Upper lobe of left lung (tissue), 6 donors: ENCODE measurements around the gene USP32. TPM values are rescaled to one million over a fixed set of nuclear protein-coding genes. Genes with fewer than 3 reads are reported as not detected.
"Not testable (repeated sequence)": the region's sequence is repeated elsewhere in the genome, so short reads cannot be mapped to it uniquely, and the experiment has no call there.

Source experiments
- ATAC-seq, 2 donors: fragments of 200-7000 bp; cut with Tn5 transposase; one replicate each; pipeline ENCODE4 v1.9.1; 2022; ENCODE audit warnings: mild to moderate bottlenecking in 2 of 2, moderate library complexity in 2 of 2; ENCODE audit not compliant: low FRiP score in 2 of 2
- DNase-seq, 2 donors: peaks; one replicate each; pipeline ENCODE4 v3.0.0-alpha.2; 2019 to 2020
- H3K27ac ChIP-seq, 4 donors: fragments of 200-600 bp; sonication (generic); one replicate each; pipeline ENCODE4 v1.5.1; 2016 to 2019
- H3K27me3 ChIP-seq, 4 donors: fragments of 200-600 bp; sonication (generic); one replicate each; pipeline ENCODE4 v1.5.1; 2017 to 2019
- H3K36me3 ChIP-seq, 4 donors: fragments of 200-600 bp; sonication (generic); one replicate each; pipeline ENCODE4 v1.5.1; 2016 to 2019
- H3K4me1 ChIP-seq, 4 donors: fragments of 200-600 bp; sonication (generic); one replicate each; pipeline ENCODE4 v1.5.1; 2018 to 2019
- H3K4me3 ChIP-seq, 4 donors: fragments of 200-600 bp; sonication (generic); one replicate each; pipeline ENCODE4 v1.5.1; 2017 to 2019; ENCODE audit warnings: mild to moderate bottlenecking in 2 of 4, moderate library complexity in 1 of 4
- H3K9me3 ChIP-seq, 4 donors: fragments of 200-600 bp; sonication (generic); one replicate each; pipeline ENCODE4 v1.5.1; 2018 to 2019
- EP300 ChIP-seq, 4 donors: sonication (generic); formaldehyde crosslinking; IDR thresholded peaks; one replicate each; pipeline ENCODE4 v1.5.1; 2017; ENCODE audit warnings: antibody characterized with exemption in 4 of 4, control low read depth in 2 of 4
- POLR2A ChIP-seq, 4 donors: fragments of 450-650 bp; IDR thresholded peaks; one replicate each; pipeline ENCODE4 v1.5.1; 2016 to 2017; ENCODE audit warnings: antibody characterized with exemption in 4 of 4, mild to moderate bottlenecking in 2 of 4
- POLR2AphosphoS5 ChIP-seq, 2 donors: sonication (generic); formaldehyde crosslinking; IDR thresholded peaks; one replicate each; pipeline ENCODE4 v1.5.1; 2017; ENCODE audit warnings: antibody characterized with exemption in 2 of 2
- WGBS, 2 donors: methylation state at CpG; one replicate each; pipeline ENCODE4 v1.1.5; 2017 to 2018; 5-methylcytosine and 5-hydroxymethylcytosine counted together
- total RNA-seq, 6 donors: library from RNA; depleted of rRNA in 4 of 6; stranded (reverse); fragments of >200 nt in 4 of 6; gene quantifications; one replicate each; pipeline versions ENCODE4 v1.1.0 to v1.2.1, GENCODE V29; 2016 to 2021
- TF ChIP-seq, protein P1 (sequence below), 6 experiments: fragments of 450-650 bp in 4 of 6; fragments of 200-600 bp in 2 of 6; sonication (generic) in 2 of 6; IDR thresholded peaks; one replicate each; pipeline ENCODE4 v1.5.1; 2016 to 2019; ENCODE audit warnings: antibody characterized with exemption in 6 of 6
- donor health status: DM: no; HTN: no; CAD: no; lungs with moderate emphysema.
- donor health status: DM: no; HTN: yes; CAD: no; lungs with severe emphysema.

Gene USP32
- total RNA-seq, 6 donors from 2014 or later: 69.5 to 115 (median 86.3) TPM

DNA sequence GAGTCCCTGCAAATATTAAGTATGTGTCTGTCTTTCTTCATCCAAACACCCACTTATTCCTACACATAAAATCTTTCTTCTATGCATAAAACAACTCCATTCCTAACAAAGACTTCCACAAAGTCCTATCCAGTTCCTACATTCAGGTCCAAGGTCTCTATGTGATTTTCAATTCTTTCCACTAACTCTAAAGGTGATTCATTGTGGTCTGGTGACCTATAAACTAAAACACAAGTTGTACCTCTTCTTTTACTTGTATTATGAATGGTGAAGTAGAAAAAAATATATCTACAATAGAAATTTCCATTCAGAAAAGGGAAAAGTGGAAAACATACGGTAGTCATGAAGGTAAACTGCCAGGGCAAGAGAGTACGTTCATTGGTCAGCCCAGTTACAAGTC lies 56.6 kb downstream of the USP32 start:
- no peaks in the 10 kb centered on the region for H3K27me3 ChIP-seq
- peaks cover 0 to 12% (median 9%) of the 10 kb centered on the region in 4 donors for H3K4me1 ChIP-seq
- H3K4me3 ChIP-seq: no peak overlapping the region
- no peak for DNase-seq
- peaks cover 0 to 3% (median 0%) of the 10 kb centered on the region in 4 donors for H3K36me3 ChIP-seq
- H3K9me3 ChIP-seq: no peaks in the 10 kb centered on the region
- WGBS, 2 donors: 86 to 93% methylated on average over 2 of the region's 2 CpGs
- TF ChIP-seq POLR2A (IDR thresholded peaks at IDR 0.05) (no peak), EP300 (IDR thresholded peaks at IDR 0.05) (no peak), POLR2AphosphoS5 (IDR thresholded peaks at IDR 0.05) (no peak)
- TF ChIP-seq, protein P1, sequence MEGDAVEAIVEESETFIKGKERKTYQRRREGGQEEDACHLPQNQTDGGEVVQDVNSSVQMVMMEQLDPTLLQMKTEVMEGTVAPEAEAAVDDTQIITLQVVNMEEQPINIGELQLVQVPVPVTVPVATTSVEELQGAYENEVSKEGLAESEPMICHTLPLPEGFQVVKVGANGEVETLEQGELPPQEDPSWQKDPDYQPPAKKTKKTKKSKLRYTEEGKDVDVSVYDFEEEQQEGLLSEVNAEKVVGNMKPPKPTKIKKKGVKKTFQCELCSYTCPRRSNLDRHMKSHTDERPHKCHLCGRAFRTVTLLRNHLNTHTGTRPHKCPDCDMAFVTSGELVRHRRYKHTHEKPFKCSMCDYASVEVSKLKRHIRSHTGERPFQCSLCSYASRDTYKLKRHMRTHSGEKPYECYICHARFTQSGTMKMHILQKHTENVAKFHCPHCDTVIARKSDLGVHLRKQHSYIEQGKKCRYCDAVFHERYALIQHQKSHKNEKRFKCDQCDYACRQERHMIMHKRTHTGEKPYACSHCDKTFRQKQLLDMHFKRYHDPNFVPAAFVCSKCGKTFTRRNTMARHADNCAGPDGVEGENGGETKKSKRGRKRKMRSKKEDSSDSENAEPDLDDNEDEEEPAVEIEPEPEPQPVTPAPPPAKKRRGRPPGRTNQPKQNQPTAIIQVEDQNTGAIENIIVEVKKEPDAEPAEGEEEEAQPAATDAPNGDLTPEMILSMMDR (IDR thresholded peaks at IDR 0.05): no peak
- ATAC-seq: no peak
- H3K27ac ChIP-seq: no peak overlapping the region

DNA sequence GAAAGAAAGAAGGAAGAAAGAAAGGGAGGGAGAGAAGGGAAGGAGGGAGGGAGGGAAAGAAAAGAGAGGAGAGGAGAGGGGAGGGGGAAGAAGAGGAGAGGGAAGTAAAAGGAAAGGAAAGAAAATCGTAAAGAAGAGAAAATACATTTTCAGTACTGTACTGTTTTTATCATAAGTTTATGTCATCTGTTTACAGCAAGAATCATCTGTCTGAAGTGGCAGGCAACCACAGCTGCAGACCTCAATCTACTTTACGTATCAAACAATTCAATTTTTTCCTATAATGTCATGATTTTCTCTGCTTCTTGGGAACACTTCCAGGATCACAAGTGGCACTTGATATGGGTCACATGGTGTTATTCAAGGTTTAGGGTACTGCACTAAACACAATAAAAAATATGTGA lies 58.3 kb downstream of the USP32 start:
- DNase-seq (no peak), ATAC-seq (no peak)
- 47 to 54% methylated on average over 2 of the region's 2 CpGs for WGBS, 2 donors
- Histone ChIP-seq H3K27ac (no peak overlapping the region), H3K9me3 (no peaks in the 10 kb centered on the region), H3K4me3 (no peak overlapping the region), H3K27me3 (no peaks in the 10 kb centered on the region), H3K36me3 (peaks cover 0 to 6% (median 0%) of the 10 kb centered on the region in 4 donors), H3K4me1 (peaks cover 0 to 12% (median 9%) of the 10 kb centered on the region in 4 donors)
- TF ChIP-seq EP300 (IDR thresholded peaks at IDR 0.05): no peak
- TF ChIP-seq, protein P1 (IDR thresholded peaks at IDR 0.05): no peak
- no peak for TF ChIP-seq POLR2AphosphoS5 (IDR thresholded peaks at IDR 0.05)
- TF ChIP-seq POLR2A (IDR thresholded peaks at IDR 0.05): no peak

DNA sequence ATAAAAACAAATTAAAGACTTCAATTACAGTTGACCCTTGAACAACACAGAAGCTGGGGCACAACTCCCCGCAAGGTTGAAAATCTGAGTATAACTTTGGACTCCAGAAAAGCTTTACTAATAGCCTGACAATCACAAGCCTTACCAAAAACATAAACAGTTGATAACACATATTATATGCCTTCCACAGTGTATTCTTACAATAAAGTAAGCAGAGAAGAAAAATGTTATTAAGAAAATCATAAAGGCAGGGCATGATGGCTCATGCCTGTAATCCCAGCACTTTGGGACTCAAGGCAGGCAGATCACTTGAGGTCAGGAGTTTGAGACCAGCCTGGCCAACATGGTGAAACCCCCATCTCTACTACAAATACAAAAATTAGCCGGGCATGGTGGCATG lies 58.9 kb downstream of the USP32 start:
- 78 to 84% methylated on average over 2 of the region's 2 CpGs for WGBS, 2 donors
- ATAC-seq: not testable (repeated sequence)

DNA sequence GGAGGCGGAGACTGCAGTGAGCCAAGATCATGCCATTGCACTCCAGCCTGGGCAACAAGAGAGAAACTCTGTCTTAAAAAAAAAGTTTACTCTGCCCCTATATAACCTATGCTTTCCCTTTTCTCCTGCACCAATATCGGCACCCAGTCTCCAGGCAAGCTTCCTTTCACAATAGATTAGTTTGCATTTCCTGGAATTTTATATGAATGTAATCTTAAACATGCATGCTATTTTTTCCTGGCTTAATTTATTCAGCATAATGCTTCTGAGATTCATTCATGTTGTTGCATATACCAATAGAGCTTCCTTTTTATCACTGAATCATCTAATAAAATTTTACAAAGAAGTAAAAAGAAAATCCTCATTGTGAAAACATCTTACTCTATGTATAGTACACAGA lies 59.4 kb downstream of the USP32 start:
- H3K27me3 ChIP-seq: no peaks in the 10 kb centered on the region
- H3K27ac ChIP-seq: no peak overlapping the region
- no peak for ATAC-seq
- H3K36me3 ChIP-seq: peaks cover 0 to 11% (median 0%) of the 10 kb centered on the region in 4 donors
- 74 to 80% methylated on average over 2 of the region's 2 CpGs for WGBS, 2 donors
- H3K4me1 ChIP-seq: peaks cover 0 to 12% (median 9%) of the 10 kb centered on the region in 4 donors
- no peaks in the 10 kb centered on the region for H3K9me3 ChIP-seq
- no peak overlapping the region for H3K4me3 ChIP-seq
- no peak for DNase-seq
- no peak for TF ChIP-seq POLR2AphosphoS5 (IDR thresholded peaks at IDR 0.05)
- TF ChIP-seq POLR2A (IDR thresholded peaks at IDR 0.05): no peak
- TF ChIP-seq EP300 (IDR thresholded peaks at IDR 0.05): no peak
- TF ChIP-seq, protein P1 (IDR thresholded peaks at IDR 0.05): no peak

More for the DNA sequence above, 58.9 kb downstream of the USP32 start:
- H3K4me3 ChIP-seq, H3K27ac ChIP-seq, H3K9me3 ChIP-seq, H3K27me3 ChIP-seq, DNase-seq, H3K36me3 ChIP-seq: not testable (repeated sequence)
- peaks cover 0 to 12% (median 9%) of the 10 kb centered on the region in 4 donors for H3K4me1 ChIP-seq

DNA sequence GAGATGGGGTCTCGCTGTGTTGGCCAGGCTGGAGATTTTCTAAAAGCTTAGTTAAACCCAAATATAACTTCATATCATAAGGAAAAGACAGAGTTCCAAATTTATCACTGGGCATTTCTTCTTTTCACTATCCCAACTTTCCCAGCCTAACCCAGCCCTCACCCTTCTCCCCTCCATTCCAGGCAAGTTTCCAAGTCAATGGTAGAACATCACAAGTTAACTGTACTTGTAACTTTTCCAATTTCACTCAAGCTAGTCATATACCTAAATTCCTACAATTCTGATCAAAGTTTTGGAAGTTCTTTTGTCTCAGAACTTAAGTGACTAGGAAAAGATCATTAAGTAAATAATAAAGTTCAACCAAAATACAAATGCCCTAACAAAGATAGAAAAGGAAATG lies 61.2 kb downstream of the USP32 start:
- peaks cover 0 to 28% (median 14%) of the 10 kb centered on the region in 4 donors for H3K4me1 ChIP-seq
- 95 to 96% methylated on average over 1 of the region's 1 CpG for WGBS, 2 donors
- H3K27me3 ChIP-seq: no peaks in the 10 kb centered on the region
- H3K36me3 ChIP-seq: peaks cover 0 to 11% (median 0%) of the 10 kb centered on the region in 4 donors
- no peak for DNase-seq
- no peak overlapping the region for H3K4me3 ChIP-seq
- H3K27ac ChIP-seq: no peak overlapping the region
- no peak for TF ChIP-seq POLR2A (IDR thresholded peaks at IDR 0.05)
- TF ChIP-seq, protein P1 (IDR thresholded peaks at IDR 0.05): no peak
- TF ChIP-seq EP300 (IDR thresholded peaks at IDR 0.05): no peak
- no peak for TF ChIP-seq POLR2AphosphoS5 (IDR thresholded peaks at IDR 0.05)
- no peaks in the 10 kb centered on the region for H3K9me3 ChIP-seq
- ATAC-seq: no peak
